HK-2 (cell line): ENCODE data around the gene SCGN.
"Not testable (repeated sequence)": the region's sequence is repeated elsewhere in the genome, so short reads cannot be mapped to it uniquely, and the experiment has no call there.

Experiments used
- DNase-seq: peaks from one replicate; pipeline ENCODE4 v3.0.0-alpha.2; 2018; ENCODE audit not compliant: unreplicated experiment

Gene SCGN

GRCh38 chr6:25730907-25731306 is 78.9 kb downstream of the SCGN start:
- DNase-seq, result no peak

GRCh38 chr6:25731721-25732120 is 79.7 kb downstream of the SCGN start:
- no peak for DNase-seq

GRCh38 chr6:25732468-25733198 is 80.6 kb downstream of the SCGN start:
- DNase-seq, result no peak

GRCh38 chr6:25735261-25735660 is 83.2 kb downstream of the SCGN start:
- DNase-seq, result no peak

GRCh38 chr6:25743868-25744267 is 91.9 kb downstream of the SCGN start:
- DNase-seq, result no peak

- no peak for DNase-seq
Observed at GRCh38 chr6:25745836-25746235, 93.8 kb downstream of the SCGN start.

- DNase-seq, result no peak
Observed at GRCh38 chr6:25746968-25747367, 95.0 kb downstream of the SCGN start.

GRCh38 chr6:25747477-25747876 is 95.5 kb downstream of the SCGN start:
- DNase-seq, result no peak

GRCh38 chr6:25748049-25748448 is 96.0 kb downstream of the SCGN start:
- no peak for DNase-seq

GRCh38 chr6:25748601-25749517 is 96.8 kb downstream of the SCGN start:
- DNase-seq, result not testable (repeated sequence)

- DNase-seq, result no peak
Observed at GRCh38 chr6:25749837-25750236, 97.8 kb downstream of the SCGN start.

- no peak for DNase-seq
Observed at GRCh38 chr6:25750906-25751305, 98.9 kb downstream of the SCGN start.
